Articular chondrocyte of knee joint (primary cell): ENCODE results near the gene TMEM163. TPM values are rescaled to one million over a fixed set of nuclear protein-coding genes. Genes with fewer than 3 reads are reported as not detected.

Source experiments
- total RNA-seq: library from RNA; depleted of rRNA; stranded (reverse); fragments of >200 nt; gene quantifications from 2 replicates; pipeline ENCODE4 v1.2.3, GENCODE V29; 2012

The TMEM163 gene
- total RNA-seq: not detected in 2 replicates

GRCh38 chr2:134718817-134719814 lies at the start of gene TMEM163:
TSS of gene TMEM163 (minus strand) at chr2:134719000.

Other genes with a start within 250 kb of the TMEM163 start
- gene ACMSD, start 119.6 kb upstream of the TMEM163 start, total RNA-seq: not detected in 2 replicates
- gene CCNT2, start 199.8 kb upstream of the TMEM163 start, total RNA-seq: 30.7 and 31.9 TPM in 2 replicates